OCI-LY3 (cell line): ENCODE measurements around the gene FBXL20.

Experiments
- EZH2phosphoT487 ChIP-seq: fragments of 200-600 bp; shearing (Covaris generic); IDR thresholded peaks from 2 replicates; pipeline ENCODE4 v1.6.1; 2018; ENCODE audit warnings: antibody characterized with exemption, mixed run types, low read depth
- TF ChIP-seq, protein P1 (sequence below): fragments of 200-600, 300-600 bp; sonication (generic); IDR thresholded peaks from 2 replicates; pipeline ENCODE4 v1.5.1; 2014; ENCODE audit warnings: antibody characterized with exemption, low read length, low read depth

DNA sequence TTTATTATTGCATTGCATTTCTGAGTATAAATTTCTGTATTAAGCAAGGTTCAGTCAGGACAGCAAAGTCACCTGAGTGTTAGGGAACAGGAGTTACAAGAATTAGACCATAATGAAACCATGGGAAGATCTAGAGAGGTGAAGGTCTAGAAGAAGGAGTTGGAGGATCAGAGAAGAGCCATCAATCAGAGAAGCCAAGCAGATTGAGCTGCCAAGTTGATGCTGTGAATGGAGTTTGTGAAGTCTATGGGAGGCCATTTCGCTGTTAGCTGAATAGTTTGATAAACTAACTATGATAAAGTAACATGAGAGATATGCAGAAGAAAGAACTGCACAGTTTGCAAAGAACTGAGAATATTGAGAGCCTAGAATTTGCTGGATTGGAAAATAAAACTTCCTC lies 40.4 kb downstream of the FBXL20 start:
- TF ChIP-seq, protein P1, sequence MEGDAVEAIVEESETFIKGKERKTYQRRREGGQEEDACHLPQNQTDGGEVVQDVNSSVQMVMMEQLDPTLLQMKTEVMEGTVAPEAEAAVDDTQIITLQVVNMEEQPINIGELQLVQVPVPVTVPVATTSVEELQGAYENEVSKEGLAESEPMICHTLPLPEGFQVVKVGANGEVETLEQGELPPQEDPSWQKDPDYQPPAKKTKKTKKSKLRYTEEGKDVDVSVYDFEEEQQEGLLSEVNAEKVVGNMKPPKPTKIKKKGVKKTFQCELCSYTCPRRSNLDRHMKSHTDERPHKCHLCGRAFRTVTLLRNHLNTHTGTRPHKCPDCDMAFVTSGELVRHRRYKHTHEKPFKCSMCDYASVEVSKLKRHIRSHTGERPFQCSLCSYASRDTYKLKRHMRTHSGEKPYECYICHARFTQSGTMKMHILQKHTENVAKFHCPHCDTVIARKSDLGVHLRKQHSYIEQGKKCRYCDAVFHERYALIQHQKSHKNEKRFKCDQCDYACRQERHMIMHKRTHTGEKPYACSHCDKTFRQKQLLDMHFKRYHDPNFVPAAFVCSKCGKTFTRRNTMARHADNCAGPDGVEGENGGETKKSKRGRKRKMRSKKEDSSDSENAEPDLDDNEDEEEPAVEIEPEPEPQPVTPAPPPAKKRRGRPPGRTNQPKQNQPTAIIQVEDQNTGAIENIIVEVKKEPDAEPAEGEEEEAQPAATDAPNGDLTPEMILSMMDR: no peak
- TF ChIP-seq EZH2phosphoT487: no peak
